Measurements from ENCODE around the gene DDX50.
A peak's percentile ranks its signal among the peaks of the same experiment; 100 is the strongest.

The DDX50 gene

GRCh38 chr10:68981074-68981473 lies 80.0 kb downstream of the DDX50 start:
- no peak for DNase-seq (ENCODE audit: low read depth)

GRCh38 chr10:68982389-68982788 lies 81.3 kb downstream of the DDX50 start:
- DNase-seq (ENCODE audit: low read depth), result no peak

- no peak for DNase-seq (ENCODE audit: low read depth)
Observed at GRCh38 chr10:68987611-68988010, 86.5 kb downstream of the DDX50 start.

- DNase-seq (ENCODE audit: low read depth), result peak; percentile 69
Observed at GRCh38 chr10:68988530-68989316, 87.6 kb downstream of the DDX50 start, which contains the start of gene KIFBP. KIFBP (plus strand) TSS chr10:68988803; CDS start chr10:68988833, 30 bp downstream.

GRCh38 chr10:68989317-68989990 lies 88.3 kb downstream of the DDX50 start:
- no peak for DNase-seq (ENCODE audit: low read depth)

- DNase-seq (ENCODE audit: low read depth), result no peak
Observed at GRCh38 chr10:68992636-68993440, 91.7 kb downstream of the DDX50 start.

Measured in activated T-helper 1 cell treated with Interleukin-2 at 50 U/mL for 16 hours (primary cell).